MG63 (cell line): Measurements from ENCODE around the gene BPIFA3. TPM values are rescaled to one million over a fixed set of nuclear protein-coding genes. Genes with fewer than 3 reads are reported as not detected.

Experiments
- DNase-seq: peaks from one replicate; pipeline ENCODE4 v3.0.0-alpha.2; 2020
- H3K27me3 ChIP-seq: fragments of 250-450 bp; sonication (Bioruptor Pico); 2 replicates; pipeline ENCODE4 v1.5.1; 2020; ENCODE audit warnings: mild to moderate bottlenecking, moderate library complexity
- H3K36me3 ChIP-seq: fragments of 250-450 bp; sonication (Bioruptor Pico); 2 replicates; pipeline ENCODE4 v1.5.1; 2020; ENCODE audit warnings: mild to moderate bottlenecking, moderate library complexity
- H3K4me3 ChIP-seq: fragments of 250-450 bp; sonication (Bioruptor Pico); 2 replicates; pipeline ENCODE4 v1.5.1; 2020; ENCODE audit warnings: mild to moderate bottlenecking, moderate library complexity
- H3K9me3 ChIP-seq: fragments of 250-450 bp; sonication (Bioruptor Pico); 2 replicates; pipeline ENCODE4 v1.5.1; 2020; ENCODE audit warnings: mild to moderate bottlenecking, moderate library complexity
- total RNA-seq: library from RNA; depleted of rRNA; stranded (reverse); fragments of >200 nt; shearing (Covaris generic); gene quantifications from 2 replicates; pipeline ENCODE4 v1.2.3, GENCODE V29; 2014; ENCODE audit warnings: low replicate concordance

The BPIFA3 gene
- total RNA-seq, 1 experiment from 2014 or later = not detected

- Histone ChIP-seq H3K4me3 (no peak overlapping the region), H3K9me3 (no peaks in the 10 kb centered on the region), H3K36me3 (no peaks in the 10 kb centered on the region), H3K27me3 (peaks cover 3% of the 10 kb centered on the region; the same call in 1 of the 2 replicates)
- DNase-seq = no peak
Measured at GRCh38 chr20:33239979-33240736, 23.0 kb downstream of the BPIFA3 start.

DNA sequence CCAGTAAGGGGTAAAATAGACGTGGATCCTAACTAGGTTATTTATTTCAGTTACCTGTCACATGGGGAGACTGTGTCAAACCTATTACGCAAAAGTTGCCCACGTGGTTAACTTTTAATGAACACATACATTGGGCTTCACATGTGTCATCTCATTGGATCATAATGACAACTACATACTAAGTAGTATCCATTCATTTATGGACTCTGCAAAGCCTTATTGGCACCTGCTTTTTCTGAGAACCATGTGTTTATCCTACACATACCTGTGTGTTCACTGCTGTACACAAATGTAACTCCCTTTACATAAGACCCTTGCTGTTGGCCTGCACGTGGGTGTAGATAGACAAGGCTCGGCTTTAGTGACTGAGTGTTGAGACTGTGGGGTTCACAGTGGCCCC lies 23.8 kb downstream of the BPIFA3 start:
- Histone ChIP-seq H3K36me3 (no peaks in the 10 kb centered on the region), H3K4me3 (no peak overlapping the region), H3K27me3 (peaks cover 3% of the 10 kb centered on the region; the same call in 1 of the 2 replicates), H3K9me3 (no peaks in the 10 kb centered on the region)
- no peak for DNase-seq

- H3K27me3 ChIP-seq = no peaks in the 10 kb centered on the region
- DNase-seq = no peak
- no peak overlapping the region for H3K4me3 ChIP-seq
- H3K9me3 ChIP-seq = no peaks in the 10 kb centered on the region
- H3K36me3 ChIP-seq = no peaks in the 10 kb centered on the region
Measured at GRCh38 chr20:33242319-33243100, 25.4 kb downstream of the BPIFA3 start.

DNA sequence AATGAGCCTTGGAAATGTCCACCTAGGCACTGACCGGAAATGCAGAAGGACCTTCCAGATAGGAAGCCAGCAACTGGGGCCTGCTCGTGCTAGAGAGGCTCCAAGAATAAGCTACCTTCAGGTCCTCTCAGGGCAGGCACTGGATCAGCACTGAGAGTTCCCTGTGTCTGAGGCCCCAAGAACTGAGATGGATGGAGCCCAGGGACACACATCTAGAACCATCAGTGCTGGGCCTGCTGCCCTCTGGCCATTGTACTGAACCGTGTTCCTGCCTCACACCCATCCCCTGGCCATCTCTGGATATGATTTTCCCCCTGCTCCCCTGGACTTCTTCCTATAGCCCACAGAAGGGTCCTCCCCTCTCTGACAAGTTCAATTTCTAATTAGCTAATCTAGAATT lies 28.9 kb downstream of the BPIFA3 start:
- Histone ChIP-seq H3K9me3 (no peaks in the 10 kb centered on the region), H3K4me3 (no peak overlapping the region), H3K36me3 (no peaks in the 10 kb centered on the region), H3K27me3 (no peaks in the 10 kb centered on the region)
- no peak for DNase-seq

GRCh38 chr20:33249456-33249855 lies 32.3 kb downstream of the BPIFA3 start:
- H3K27me3 ChIP-seq = no peaks in the 10 kb centered on the region
- no peak for DNase-seq
- no peak overlapping the region for H3K4me3 ChIP-seq
- no peaks in the 10 kb centered on the region for H3K36me3 ChIP-seq
- no peaks in the 10 kb centered on the region for H3K9me3 ChIP-seq

DNA sequence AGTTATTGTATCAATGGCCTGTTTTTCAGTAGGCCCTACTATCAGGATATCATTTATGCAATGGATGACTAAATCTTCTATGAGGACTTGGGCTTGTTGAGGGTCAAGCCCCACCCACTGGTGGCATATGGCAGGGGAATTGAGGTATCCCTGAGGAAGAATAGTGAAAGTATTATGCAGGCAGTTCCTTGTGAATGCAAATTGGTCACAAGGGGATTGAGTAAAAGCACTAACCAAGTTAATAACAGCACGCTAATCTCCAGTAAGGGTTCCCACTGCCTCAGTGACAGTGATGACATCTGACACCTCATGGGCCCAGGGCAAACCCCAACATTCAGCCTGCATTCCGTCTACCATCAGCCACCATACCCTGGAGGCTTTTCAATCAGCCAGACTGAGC lies 33.5 kb downstream of the BPIFA3 start:
- DNase-seq = no peak
- Histone ChIP-seq H3K9me3 (no peaks in the 10 kb centered on the region), H3K36me3 (no peaks in the 10 kb centered on the region), H3K4me3 (no peak overlapping the region), H3K27me3 (no peaks in the 10 kb centered on the region)

- Histone ChIP-seq H3K36me3 (no peaks in the 10 kb centered on the region), H3K4me3 (no peak overlapping the region), H3K9me3 (no peaks in the 10 kb centered on the region), H3K27me3 (no peaks in the 10 kb centered on the region)
- DNase-seq = no peak
Measured at GRCh38 chr20:33251496-33251895, 34.3 kb downstream of the BPIFA3 start.

GRCh38 chr20:33252460-33252859 lies 35.3 kb downstream of the BPIFA3 start:
- Histone ChIP-seq H3K4me3 (no peak overlapping the region), H3K36me3 (no peaks in the 10 kb centered on the region), H3K9me3 (no peaks in the 10 kb centered on the region), H3K27me3 (no peaks in the 10 kb centered on the region)
- no peak for DNase-seq

- DNase-seq = no peak
- no peaks in the 10 kb centered on the region for H3K27me3 ChIP-seq
- no peaks in the 10 kb centered on the region for H3K36me3 ChIP-seq
- no peaks in the 10 kb centered on the region for H3K9me3 ChIP-seq
- H3K4me3 ChIP-seq = no peak overlapping the region
Measured at GRCh38 chr20:33255005-33255404, 37.9 kb downstream of the BPIFA3 start.

DNA sequence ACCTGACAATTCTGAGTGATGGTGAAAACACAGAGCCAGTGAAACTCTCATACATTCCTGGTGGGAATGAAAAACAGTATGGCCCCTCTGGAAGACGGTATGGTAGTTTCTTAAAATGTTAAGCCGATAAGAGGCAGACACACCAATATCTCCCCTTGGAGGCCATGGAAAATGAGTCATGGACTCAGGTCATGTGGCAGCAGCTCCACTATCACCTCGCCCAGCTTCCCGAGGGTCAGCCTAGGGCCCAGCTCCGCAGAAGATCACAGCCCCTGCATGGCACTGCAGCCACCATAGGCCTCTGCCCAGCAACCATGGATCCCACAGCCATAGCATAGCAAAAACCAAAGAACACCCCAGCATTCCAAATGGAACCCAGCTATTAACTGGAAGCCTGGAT lies 40.1 kb downstream of the BPIFA3 start:
- H3K27me3 ChIP-seq = no peaks in the 10 kb centered on the region
- no peak overlapping the region for H3K4me3 ChIP-seq
- no peaks in the 10 kb centered on the region for H3K9me3 ChIP-seq
- no peaks in the 10 kb centered on the region for H3K36me3 ChIP-seq
- DNase-seq = no peak

DNA sequence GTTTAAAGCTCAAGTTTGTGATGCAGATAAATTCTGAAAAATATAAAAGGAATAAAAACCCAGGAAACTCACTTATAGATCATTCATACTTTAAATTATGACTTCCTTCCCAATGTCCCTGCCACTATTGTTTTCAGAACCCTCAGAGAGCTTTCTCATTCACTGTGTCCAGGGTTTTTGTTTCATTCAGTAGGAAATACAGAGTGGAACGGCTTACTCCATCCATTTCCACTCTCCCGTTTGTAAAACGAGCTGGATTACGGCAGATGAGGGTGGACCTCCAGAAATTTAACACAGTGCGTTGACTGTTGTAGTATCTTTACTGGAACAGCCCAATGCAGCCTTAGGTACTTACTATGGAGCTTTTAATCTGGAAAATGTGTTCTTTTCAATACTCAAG lies 42.2 kb downstream of the BPIFA3 start:
- no peaks in the 10 kb centered on the region for H3K9me3 ChIP-seq
- no peaks in the 10 kb centered on the region for H3K36me3 ChIP-seq
- H3K27me3 ChIP-seq = no peaks in the 10 kb centered on the region
- H3K4me3 ChIP-seq = no peak overlapping the region
- no peak for DNase-seq

- no peaks in the 10 kb centered on the region for H3K36me3 ChIP-seq
- no peak for DNase-seq
- H3K27me3 ChIP-seq = no peaks in the 10 kb centered on the region; the same call in 1 of the 2 replicates
- no peak overlapping the region for H3K4me3 ChIP-seq
- H3K9me3 ChIP-seq = no peaks in the 10 kb centered on the region
Measured at GRCh38 chr20:33261465-33261864, 44.3 kb downstream of the BPIFA3 start.

- no peaks in the 10 kb centered on the region for H3K9me3 ChIP-seq
- no peaks in the 10 kb centered on the region; the same call in 1 of the 2 replicates for H3K27me3 ChIP-seq
- DNase-seq = peak; percentile 41
- no peaks in the 10 kb centered on the region for H3K36me3 ChIP-seq
- no peak overlapping the region for H3K4me3 ChIP-seq
Measured at GRCh38 chr20:33262658-33263065, 45.5 kb downstream of the BPIFA3 start.

DNA sequence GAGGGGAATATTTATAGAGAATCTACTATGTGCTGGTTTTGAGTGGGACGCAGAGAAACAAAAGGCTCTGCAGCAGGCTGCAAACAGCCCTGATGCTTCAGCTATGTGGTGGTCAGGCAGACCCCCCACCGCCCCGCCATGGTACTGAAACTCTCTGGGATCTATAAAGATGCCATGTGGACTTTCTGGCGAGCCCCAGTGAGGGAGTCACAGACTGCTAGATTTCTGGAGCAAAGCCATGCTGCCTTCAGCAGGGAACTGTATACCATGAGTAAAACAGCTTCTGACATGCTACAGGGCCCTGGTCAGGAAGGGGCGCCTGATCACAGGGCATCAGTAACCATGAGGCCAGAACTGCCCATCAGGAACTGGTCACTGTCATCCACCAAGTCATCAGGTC lies 46.6 kb downstream of the BPIFA3 start:
- Histone ChIP-seq H3K9me3 (no peaks in the 10 kb centered on the region), H3K36me3 (no peaks in the 10 kb centered on the region), H3K4me3 (no peak overlapping the region), H3K27me3 (no peaks in the 10 kb centered on the region; the same call in 1 of the 2 replicates)
- no peak for DNase-seq

DNA sequence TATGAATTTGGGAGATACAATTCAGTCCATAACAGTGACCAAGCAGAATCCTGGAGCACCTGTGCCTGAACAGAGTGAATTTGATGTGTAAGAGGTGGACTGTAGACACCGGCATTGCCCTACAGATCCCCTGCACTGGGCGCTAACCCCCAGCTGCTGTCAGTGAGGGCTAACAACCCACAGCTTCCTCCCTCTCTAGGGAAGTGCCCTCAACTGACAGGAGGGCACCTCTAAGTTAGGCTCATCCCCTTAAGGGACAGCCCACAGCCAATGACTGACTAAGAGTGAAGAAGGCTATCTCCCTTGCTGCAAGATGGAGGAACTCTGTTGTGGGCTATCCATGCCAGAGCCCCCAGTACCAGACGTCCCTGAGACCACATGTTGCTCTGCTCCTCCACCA lies 50.5 kb downstream of the BPIFA3 start:
- Histone ChIP-seq H3K27me3 (no peaks in the 10 kb centered on the region; the same call in 1 of the 2 replicates), H3K9me3 (no peaks in the 10 kb centered on the region), H3K36me3 (no peaks in the 10 kb centered on the region), H3K4me3 (no peak overlapping the region)
- DNase-seq = no peak

DNA sequence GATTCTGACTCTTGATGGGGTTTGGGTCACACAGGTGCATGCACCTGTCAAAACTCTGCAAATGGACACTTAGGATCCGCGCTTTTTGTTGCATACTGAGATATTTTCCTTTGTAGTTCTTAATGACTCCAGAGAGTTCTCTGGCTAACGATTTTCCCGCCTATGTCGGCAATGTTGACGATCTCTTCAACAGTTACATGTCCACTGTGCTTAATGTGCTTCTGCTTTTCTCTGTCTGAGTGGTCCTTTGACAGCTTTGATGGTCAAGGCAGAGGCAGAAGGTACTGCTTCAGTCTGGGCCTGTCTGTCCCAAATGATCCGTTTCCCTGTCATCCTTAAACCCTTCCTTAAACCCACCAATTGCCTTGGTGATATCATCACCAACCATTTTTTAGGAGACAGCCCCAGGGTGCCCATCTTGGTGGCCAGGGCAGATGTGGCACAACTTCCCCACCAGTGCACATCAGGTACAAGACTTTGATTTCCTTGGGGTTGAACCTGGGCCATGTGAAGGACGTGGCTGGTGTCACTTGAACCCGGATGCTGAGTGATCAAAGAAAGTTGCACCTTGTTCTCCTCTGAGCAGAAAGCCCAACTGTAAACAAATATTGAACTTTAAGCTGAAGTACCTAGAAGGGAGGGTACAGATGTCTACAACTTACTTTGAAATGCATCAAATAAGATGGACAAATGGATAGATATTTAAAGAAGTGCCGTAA lies 55.2 kb downstream of the BPIFA3 start:
- Histone ChIP-seq H3K9me3 (no peaks in the 10 kb centered on the region), H3K27me3 (no peaks in the 10 kb centered on the region), H3K4me3 (no peak overlapping the region), H3K36me3 (no peaks in the 10 kb centered on the region)
- DNase-seq = no peak

DNA sequence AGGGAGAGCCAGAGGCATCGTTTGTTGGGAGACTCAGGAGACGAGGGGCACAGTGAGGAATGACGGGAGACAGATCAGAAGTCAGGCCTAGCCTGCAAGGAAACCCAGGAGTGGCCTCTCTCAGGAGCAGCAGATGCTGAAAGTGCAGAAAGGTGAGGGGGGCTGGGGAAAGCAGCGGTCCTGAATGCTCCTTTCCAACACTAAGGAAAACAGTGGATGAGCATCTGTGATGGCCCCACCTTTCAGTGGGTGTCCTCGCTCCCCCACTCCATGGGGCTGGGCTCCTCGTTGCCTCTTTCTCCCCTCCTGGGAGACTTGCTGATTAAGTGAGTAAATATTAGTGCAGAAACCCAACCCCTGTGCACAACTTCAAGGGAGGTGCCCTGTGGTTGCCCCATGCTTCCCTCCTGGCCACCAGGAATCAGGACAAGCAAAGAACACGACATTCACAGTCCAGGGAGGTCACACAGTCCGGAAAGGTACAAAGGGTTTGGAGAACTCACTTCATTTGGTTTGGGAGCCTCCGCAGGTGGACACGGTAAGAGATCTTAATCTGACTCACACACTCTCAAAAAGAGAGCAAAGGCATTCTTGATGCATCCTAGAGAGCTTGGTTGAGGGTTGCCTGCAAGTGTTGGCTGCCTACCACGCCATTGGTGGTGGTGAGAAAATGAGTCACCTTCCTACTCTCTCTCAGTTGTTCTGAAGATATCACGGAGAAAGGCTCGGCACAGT lies 56.1 kb downstream of the BPIFA3 start:
- H3K9me3 ChIP-seq = no peaks in the 10 kb centered on the region
- H3K27me3 ChIP-seq = no peaks in the 10 kb centered on the region
- H3K4me3 ChIP-seq = no peak overlapping the region
- DNase-seq = no peak
- H3K36me3 ChIP-seq = no peaks in the 10 kb centered on the region
